Activated T-cell treated with anti-CD3 and anti-CD28 coated beads, Interleukin-2, amount 50 U/mL, for 48 hours (primary cell): ENCODE measurements around the gene HINFP.
"Not testable (repeated sequence)": the region's sequence is repeated elsewhere in the genome, so short reads cannot be mapped to it uniquely, and the experiment has no call there.

Experiments used
- DNase-seq, 2 experiments: peaks; one replicate each; pipeline ENCODE4 v3.0.0-alpha.2; 2020

The HINFP gene

GRCh38 chr11:119118946-119119345 is 2.4 kb upstream of the HINFP start:
- no peak for DNase-seq

GRCh38 chr11:119120639-119121007 is 757 bp upstream of the HINFP start:
- no peak for DNase-seq

DNA sequence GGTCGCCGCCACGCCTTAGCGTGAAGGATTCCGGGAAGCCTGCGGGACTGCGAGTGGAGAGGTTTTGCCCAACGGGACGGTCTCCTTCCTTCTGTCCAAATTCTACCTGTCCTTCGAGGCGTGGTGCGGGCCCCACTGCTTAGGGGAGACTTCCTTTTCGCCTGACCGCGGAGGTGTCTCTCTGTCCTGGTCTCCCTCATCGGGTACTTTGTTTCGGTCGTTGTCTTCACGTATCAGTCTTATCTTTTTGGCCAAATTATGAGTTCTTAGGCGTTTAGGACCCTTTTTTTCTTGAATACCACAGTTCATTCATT is 388 bp downstream of the HINFP start:
- no peak for DNase-seq

DNA sequence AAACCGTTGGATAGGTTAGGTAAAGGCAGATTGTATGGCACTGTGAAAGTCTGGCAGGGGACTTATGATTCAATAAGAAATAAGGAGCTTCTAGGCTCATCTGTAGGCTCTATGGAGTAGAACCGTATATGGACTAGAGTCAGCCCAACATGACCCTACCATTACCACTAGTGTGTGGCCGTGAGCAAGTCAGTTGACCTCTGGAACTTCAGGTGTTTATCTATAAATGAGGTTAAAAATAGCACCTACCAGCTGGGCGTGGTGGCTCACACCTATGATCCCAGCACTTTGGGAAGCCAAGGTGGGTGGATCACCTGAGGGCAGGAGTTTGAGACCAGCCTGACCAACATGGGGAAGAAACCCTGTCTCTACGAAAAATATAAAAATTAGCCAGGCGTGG is 4.4 kb downstream of the HINFP start:
- no peak for DNase-seq

GRCh38 chr11:119126675-119127268 is 5.4 kb downstream of the HINFP start:
- DNase-seq, result no peak

GRCh38 chr11:119130662-119131061 is 9.3 kb downstream of the HINFP start:
- no peak for DNase-seq

- no peak for DNase-seq
These were observed 13.1 kb downstream of the HINFP start for GRCh38 chr11:119134389-119134978.

- DNase-seq, result not testable (repeated sequence)
These were observed 17.9 kb downstream of the HINFP start for GRCh38 chr11:119139276-119139675.

GRCh38 chr11:119144825-119145486 is 23.6 kb downstream of the HINFP start:
- peak; percentile 42 for DNase-seq

GRCh38 chr11:119145551-119145950 is 24.2 kb downstream of the HINFP start:
- DNase-seq, result no peak

DNA sequence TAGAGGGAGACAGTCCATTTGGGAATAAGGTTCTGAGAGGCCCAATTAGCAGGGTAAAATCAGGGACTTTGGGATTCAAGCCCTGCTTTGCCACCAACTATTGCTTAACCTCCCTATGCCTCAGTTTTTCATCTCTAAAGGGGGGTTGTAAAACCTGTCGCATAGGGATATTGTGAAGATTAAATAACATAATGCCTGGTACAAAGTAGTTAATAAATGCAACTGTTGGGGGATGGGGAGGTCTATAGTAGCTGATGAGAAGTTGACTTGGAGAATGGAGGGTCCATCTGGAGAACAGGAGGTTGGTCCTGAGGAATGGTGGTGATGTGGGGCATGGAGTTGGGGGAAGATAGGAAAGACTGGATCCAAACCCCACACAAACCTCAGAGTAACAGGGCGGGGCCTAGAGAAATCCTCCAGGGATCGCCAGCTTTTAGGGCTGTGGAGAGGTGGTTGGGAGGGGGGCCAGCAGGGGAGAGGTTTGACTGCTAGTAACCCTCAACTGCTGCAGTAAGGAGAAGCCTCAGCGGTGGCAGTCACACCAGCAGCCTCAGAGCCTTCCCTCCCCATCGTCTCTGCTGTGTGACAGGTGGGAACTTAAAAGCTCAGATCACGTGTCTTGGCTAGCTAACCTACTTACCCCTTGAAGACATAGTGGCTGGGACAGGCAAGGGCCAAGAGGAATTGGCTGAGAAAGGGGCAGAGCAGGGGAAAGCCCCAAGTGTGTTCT is 26.4 kb downstream of the HINFP start:
- no peak for DNase-seq

- no peak for DNase-seq
These were observed 27.3 kb downstream of the HINFP start for GRCh38 chr11:119148720-119149017.

GRCh38 chr11:119149018-119149785 is 27.8 kb downstream of the HINFP start, which contains the start of gene ABCG4:
TSS of gene ABCG4 (plus strand) at chr11:119149052. CDS start at chr11:119149966, 914 bp downstream.
- peak in 1 of 2 experiments; percentile 46 for DNase-seq

GRCh38 chr11:119149786-119150275 is 28.5 kb downstream of the HINFP start:
- no peak for DNase-seq

GRCh38 chr11:119152043-119152442 is 30.7 kb downstream of the HINFP start:
- DNase-seq, result no peak

GRCh38 chr11:119152604-119153003 is 31.2 kb downstream of the HINFP start:
- DNase-seq, result no peak

DNA sequence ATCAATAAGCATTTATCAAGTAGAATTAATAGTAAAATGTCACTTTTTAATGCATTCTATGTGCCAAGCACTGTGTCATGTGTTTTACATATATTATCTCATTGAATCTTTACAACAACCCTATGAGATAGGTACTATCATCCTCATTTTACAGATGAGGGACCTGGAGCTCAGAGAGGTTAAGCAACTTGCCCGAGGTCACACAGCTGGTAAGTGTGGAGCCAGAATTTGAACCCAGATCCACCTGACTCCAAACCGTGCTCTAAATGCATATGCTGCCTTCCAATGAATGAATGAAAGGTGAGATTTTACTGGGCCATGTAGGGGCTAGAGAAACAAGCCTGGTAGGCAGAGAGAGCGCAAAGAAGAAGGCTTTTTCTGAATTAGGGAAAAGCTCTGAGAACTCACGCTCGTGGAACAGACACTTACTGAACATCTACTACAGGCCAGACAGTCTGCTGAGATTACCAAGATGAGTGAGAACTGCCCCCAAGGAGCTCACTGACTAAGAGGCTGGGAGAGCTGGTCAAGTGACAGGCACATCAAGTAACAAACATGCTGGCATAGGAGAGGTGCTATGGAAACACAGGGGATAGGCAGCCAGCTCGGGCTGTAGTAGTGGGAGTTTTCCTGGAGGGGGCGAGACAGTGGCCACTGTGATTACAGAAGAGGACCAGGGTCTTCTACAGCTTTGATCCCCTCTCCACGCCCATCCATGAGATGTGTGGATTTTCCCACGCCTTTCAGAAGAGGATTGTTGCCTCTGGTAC is 31.9 kb downstream of the HINFP start:
- DNase-seq, result no peak

DNA sequence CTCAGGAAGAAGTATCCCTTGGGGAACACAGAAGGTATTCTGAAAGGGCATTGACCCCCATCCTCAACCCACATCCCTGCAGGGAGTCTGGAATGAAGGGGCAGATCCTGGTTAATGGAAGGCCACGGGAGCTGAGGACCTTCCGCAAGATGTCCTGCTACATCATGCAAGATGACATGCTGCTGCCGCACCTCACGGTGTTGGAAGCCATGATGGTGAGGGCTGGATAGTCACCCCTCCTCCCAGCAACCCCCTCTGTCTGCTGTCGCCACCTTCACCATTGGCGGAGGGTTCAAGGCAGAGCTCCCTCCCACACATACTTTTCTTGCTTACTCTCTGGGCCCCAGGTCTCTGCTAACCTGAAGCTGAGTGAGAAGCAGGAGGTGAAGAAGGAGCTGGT is 32.8 kb downstream of the HINFP start:
- no peak for DNase-seq

DNA sequence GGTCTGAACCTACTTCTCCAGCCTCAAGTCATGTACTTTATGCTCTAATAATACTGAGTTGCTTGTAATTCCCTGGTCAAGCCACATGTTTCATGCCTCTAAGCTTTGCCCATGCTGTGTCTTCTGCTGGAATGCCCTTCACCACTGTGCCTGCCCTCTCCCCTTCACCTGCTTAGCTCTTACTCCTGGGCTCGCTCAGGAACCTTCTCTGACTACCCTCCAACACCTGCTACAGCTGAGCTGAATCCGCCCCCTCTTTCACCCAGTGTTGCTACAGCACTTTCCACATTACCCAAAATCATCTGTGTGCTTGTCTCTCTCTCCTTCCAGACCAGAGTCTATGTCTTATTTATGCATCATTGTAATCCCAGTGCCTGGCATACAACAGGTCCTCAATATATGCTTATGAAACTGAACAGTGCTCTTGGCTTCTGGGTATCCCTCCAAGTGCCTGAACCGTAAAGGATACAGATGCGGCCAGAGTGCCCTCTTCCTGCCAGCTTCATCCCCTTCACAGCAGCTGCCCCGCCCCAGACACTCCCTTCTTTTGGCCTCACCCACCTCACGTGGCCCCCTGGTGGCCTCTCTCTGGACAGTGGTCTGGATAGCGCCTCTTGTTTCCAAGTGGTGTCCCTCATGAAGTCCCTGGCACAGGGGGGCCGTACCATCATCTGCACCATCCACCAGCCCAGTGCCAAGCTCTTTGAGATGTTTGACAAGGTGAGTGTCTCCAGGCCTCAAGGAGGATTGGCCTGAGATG is 34.5 kb downstream of the HINFP start:
- DNase-seq, result no peak

GRCh38 chr11:119156496-119156895 is 35.1 kb downstream of the HINFP start:
- no peak for DNase-seq

- DNase-seq, result no peak
These were observed 35.7 kb downstream of the HINFP start for GRCh38 chr11:119157063-119157462.

DNA sequence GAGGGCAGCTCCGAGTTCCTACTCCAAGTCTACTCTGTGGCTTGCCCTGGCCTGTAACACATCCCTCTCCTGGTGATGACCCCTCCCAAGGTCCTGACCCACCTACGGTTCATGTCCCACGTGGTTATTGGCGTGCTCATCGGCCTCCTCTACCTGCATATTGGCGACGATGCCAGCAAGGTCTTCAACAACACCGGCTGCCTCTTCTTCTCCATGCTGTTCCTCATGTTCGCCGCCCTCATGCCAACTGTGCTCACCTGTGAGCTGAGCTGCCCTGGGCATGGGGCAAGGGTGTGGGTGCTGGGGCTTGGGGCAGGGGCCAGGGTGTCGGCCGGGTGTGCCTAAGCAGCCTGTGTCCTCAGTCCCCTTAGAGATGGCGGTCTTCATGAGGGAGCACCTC is 37.1 kb downstream of the HINFP start:
- DNase-seq, result no peak
